ENCODE measurements around the gene INTU. TPM values are rescaled to one million over a fixed set of nuclear protein-coding genes. Genes with fewer than 3 reads are reported as not detected.

INTU gene
- total and polyA plus RNA-seq, 12 donors, result 2.5 to 12.5 (median 5.0) TPM

GRCh38 chr4:127771535-127772275 is 138.9 kb downstream of the INTU start:
- no peak overlapping the region for H3K4me3 ChIP-seq
- TF ChIP-seq POLR2A (IDR thresholded peaks at IDR 0.05), result no peak
- TF ChIP-seq, protein P1, sequence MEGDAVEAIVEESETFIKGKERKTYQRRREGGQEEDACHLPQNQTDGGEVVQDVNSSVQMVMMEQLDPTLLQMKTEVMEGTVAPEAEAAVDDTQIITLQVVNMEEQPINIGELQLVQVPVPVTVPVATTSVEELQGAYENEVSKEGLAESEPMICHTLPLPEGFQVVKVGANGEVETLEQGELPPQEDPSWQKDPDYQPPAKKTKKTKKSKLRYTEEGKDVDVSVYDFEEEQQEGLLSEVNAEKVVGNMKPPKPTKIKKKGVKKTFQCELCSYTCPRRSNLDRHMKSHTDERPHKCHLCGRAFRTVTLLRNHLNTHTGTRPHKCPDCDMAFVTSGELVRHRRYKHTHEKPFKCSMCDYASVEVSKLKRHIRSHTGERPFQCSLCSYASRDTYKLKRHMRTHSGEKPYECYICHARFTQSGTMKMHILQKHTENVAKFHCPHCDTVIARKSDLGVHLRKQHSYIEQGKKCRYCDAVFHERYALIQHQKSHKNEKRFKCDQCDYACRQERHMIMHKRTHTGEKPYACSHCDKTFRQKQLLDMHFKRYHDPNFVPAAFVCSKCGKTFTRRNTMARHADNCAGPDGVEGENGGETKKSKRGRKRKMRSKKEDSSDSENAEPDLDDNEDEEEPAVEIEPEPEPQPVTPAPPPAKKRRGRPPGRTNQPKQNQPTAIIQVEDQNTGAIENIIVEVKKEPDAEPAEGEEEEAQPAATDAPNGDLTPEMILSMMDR (IDR thresholded peaks at IDR 0.05), result no peak
- H3K27ac ChIP-seq, result no peak overlapping the region
- no peaks in the 10 kb centered on the region for H3K9me3 ChIP-seq (replicated peaks in 1 of 3)
- H3K4me1 ChIP-seq (replicated peaks in 1 of 2), result no peaks in the 10 kb centered on the region
- WGBS, 4 donors, result 56 to 65% (median 58%) methylated on average over 4 of the region's 4 CpGs
- intact Hi-C loops (cut with DNase I), result no loop called here
- no peak for DNase-seq
- no peaks in the 10 kb centered on the region for H3K36me3 ChIP-seq (replicated peaks in 1 of 2)
- H3K27me3 ChIP-seq, result no peaks in the 10 kb centered on the region

DNA sequence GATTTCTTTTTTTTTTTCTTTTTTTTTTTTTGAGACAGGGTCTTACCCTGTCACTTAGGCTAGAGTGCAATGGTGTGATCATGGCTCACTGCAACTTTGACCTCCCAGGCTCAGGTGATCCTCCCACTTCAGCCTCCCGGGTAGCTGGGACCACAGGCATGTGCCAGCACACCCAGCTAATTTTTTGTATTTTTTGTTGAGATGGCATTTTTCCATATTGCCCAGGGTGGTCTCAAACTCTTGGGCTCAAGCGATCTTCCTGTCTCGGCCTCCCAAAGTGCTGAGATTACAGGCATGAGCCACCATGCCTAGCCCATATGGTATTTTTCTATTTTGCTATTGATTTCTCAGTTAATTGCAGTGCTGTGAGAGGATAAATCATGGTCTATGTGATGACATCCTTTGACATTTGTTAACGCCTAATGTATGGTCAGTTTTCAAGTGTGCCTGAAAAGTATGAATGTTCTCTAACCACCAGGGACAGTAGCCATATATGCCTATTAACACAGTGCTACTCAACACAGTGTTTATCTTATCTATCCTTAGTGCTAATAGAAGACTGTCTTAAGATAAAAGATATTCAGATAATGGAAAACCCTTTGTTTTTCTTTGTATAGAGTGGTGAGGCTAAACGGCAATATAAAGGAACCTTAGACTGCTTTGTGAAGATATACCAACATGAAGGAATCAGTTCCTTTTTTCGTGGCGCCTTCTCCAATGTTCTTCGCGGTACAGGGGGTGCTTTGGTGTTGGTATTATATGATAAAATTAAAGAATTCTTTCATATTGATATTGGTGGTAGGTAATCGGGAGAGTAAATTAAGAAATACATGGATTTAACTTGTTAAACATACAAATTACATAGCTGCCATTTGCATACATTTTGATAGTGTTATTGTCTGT is 140.3 kb downstream of the INTU start:
- Histone ChIP-seq H3K36me3 (replicated peaks in 1 of 2) (no peaks in the 10 kb centered on the region), H3K9me3 (replicated peaks in 1 of 3) (no peaks in the 10 kb centered on the region), H3K4me3 (no peak overlapping the region), H3K27me3 (no peaks in the 10 kb centered on the region), H3K27ac (no peak overlapping the region), H3K4me1 (replicated peaks in 1 of 2) (no peaks in the 10 kb centered on the region)
- no peak for DNase-seq
- 84 to 89% (median 86%) methylated on average over 10 of the region's 10 CpGs for WGBS, 4 donors
- TF ChIP-seq POLR2A (IDR thresholded peaks at IDR 0.05), result no peak
- TF ChIP-seq, protein P1 (IDR thresholded peaks at IDR 0.05), result no peak
- intact Hi-C loops (cut with DNase I), result no loop called here

- 87 to 94% (median 91%) methylated on average over 4 of the region's 4 CpGs for WGBS, 4 donors
- Histone ChIP-seq H3K27me3 (no peaks in the 10 kb centered on the region), H3K27ac (no peak overlapping the region), H3K36me3 (replicated peaks in 1 of 2) (no peaks in the 10 kb centered on the region), H3K4me1 (replicated peaks in 1 of 2) (no peaks in the 10 kb centered on the region), H3K4me3 (no peak overlapping the region), H3K9me3 (replicated peaks in 1 of 3) (no peaks in the 10 kb centered on the region)
- intact Hi-C loops (cut with DNase I), result no loop called here
- TF ChIP-seq, protein P1 (IDR thresholded peaks at IDR 0.05), result no peak
- no peak for TF ChIP-seq POLR2A (IDR thresholded peaks at IDR 0.05)
- DNase-seq, result no peak
Observed at GRCh38 chr4:127775843-127776242, 143.1 kb downstream of the INTU start.

Other genes with a start within 250 kb of the INTU start
- not detected for gene SLC25A31, start 97.4 kb downstream of the INTU start, total RNA-seq
- not detected for gene SLC25A31, start 97.4 kb downstream of the INTU start, polyA plus RNA-seq
- gene HSPA4L, start 149.4 kb downstream of the INTU start, total RNA-seq, result 10 to 100 TPM; 14.7 to 73.5 (median 22.9) TPM
- gene HSPA4L, start 149.4 kb downstream of the INTU start, polyA plus RNA-seq, result 10 to 100 TPM in 1 of 3 donors, 1 to 10 TPM in 2; 3.5 to 56.5 (median 3.8) TPM
- gene PLK4, start 247.9 kb downstream of the INTU start, total RNA-seq, result 10 to 100 TPM in 1 of 9 donors, 1 to 10 TPM in 7, under 1 TPM in 1; 0.83 to 12.9 (median 2.6) TPM
- gene PLK4, start 247.9 kb downstream of the INTU start, polyA plus RNA-seq, result 1 to 10 TPM in 2 of 3 donors, under 1 TPM in 1; 0.64 to 2.9 (median 1.1) TPM

Measured in adrenal gland (tissue), 12 donors.